ENCODE results near the gene TTLL1.

DNA sequence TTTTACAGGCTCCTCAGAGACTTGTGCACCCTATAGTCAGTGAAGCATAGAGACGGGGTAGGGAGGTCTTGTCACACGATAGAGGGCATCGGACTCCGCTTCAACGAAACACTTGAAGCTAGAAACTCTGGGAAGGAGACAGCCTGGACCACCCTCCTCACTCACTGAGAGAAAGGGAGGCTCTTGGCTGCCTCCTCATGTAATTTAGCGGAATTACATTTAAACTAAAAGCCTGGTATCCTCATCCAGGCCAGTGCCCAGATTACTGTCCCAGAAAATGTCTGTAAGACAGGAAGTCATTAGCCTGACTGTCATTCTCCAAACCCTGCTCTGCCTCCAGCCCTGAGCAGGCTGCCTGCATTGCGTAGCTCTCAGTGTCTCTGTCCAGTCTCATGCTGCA, 36.0 kb downstream of the TTLL1 start:
- TF ChIP-seq, protein P1, sequence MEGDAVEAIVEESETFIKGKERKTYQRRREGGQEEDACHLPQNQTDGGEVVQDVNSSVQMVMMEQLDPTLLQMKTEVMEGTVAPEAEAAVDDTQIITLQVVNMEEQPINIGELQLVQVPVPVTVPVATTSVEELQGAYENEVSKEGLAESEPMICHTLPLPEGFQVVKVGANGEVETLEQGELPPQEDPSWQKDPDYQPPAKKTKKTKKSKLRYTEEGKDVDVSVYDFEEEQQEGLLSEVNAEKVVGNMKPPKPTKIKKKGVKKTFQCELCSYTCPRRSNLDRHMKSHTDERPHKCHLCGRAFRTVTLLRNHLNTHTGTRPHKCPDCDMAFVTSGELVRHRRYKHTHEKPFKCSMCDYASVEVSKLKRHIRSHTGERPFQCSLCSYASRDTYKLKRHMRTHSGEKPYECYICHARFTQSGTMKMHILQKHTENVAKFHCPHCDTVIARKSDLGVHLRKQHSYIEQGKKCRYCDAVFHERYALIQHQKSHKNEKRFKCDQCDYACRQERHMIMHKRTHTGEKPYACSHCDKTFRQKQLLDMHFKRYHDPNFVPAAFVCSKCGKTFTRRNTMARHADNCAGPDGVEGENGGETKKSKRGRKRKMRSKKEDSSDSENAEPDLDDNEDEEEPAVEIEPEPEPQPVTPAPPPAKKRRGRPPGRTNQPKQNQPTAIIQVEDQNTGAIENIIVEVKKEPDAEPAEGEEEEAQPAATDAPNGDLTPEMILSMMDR (conservative IDR thresholded peaks at IDR 0.05 in 1 of 2, IDR thresholded peaks at IDR 0.05 in 1 of 2; ENCODE audit: extremely low read depth in 1 of 2, insufficient read depth in 1 of 2, low read depth in 1 of 2, low read length in 2 of 2), result peak in 1 of 2 donors; percentile 18
- no peak for TF ChIP-seq EZH2 (IDR thresholded peaks at IDR 0.05; ENCODE audit: borderline replicate concordance, low read length)
